Osteocyte (in vitro differentiated cells): ENCODE results near the gene CD40LG. TPM values are rescaled to one million over a fixed set of nuclear protein-coding genes. Genes with fewer than 3 reads are reported as not detected.

Experiments used
- DNase-seq: peaks from one replicate; pipeline ENCODE4 v3.0.0; 2021; ENCODE audit warnings: mixed read lengths; ENCODE audit not compliant: unreplicated experiment; ENCODE audit errors: extremely low spot score
- H3K27ac Mint-ChIP-seq: one replicate; pipeline ENCODE4 v1.8.0; 2021; ENCODE audit warnings: mild to moderate bottlenecking, mixed read lengths; ENCODE audit not compliant: unreplicated experiment
- H3K27me3 Mint-ChIP-seq: one replicate; pipeline ENCODE4 v1.8.0; 2021; ENCODE audit warnings: mixed read lengths; ENCODE audit not compliant: unreplicated experiment
- H3K36me3 Mint-ChIP-seq: one replicate; pipeline ENCODE4 v1.8.0; 2021; ENCODE audit warnings: mixed read lengths; ENCODE audit not compliant: unreplicated experiment
- H3K4me1 Mint-ChIP-seq: one replicate; pipeline ENCODE4 v1.8.0; 2021; ENCODE audit warnings: mixed read lengths; ENCODE audit not compliant: unreplicated experiment
- H3K4me3 Mint-ChIP-seq: one replicate; pipeline ENCODE4 v1.8.0; 2021; ENCODE audit warnings: mild to moderate bottlenecking, moderate library complexity, mixed read lengths; ENCODE audit not compliant: unreplicated experiment
- H3K9me3 Mint-ChIP-seq: one replicate; pipeline ENCODE4 v1.8.0; 2021; ENCODE audit warnings: mixed read lengths; ENCODE audit not compliant: unreplicated experiment
- CTCF ChIP-seq: fragments of 200-600 bp; sonication (generic); IDR thresholded peaks from 2 replicates; pipeline ENCODE4 v1.5.0; 2021; ENCODE audit warnings: antibody characterized with exemption, mild to moderate bottlenecking, moderate library complexity
- total RNA-seq: library from RNA; stranded (reverse); gene quantifications from 2 replicates; pipeline ENCODE4 v1.2.1, GENCODE V29; 2021

CD40LG gene
- total RNA-seq, 1 donor from 2014 or later, result not detected

GRCh38 chrX:136630881-136631280, 17.1 kb upstream of the CD40LG start:
- no peaks in the 10 kb centered on the region for H3K27me3 Mint-ChIP-seq
- no peak for TF ChIP-seq CTCF
- no peak for DNase-seq
- H3K36me3 Mint-ChIP-seq, result no peaks in the 10 kb centered on the region
- no peaks in the 10 kb centered on the region for H3K4me1 Mint-ChIP-seq
- no peak overlapping the region for H3K4me3 Mint-ChIP-seq
- no peak overlapping the region for H3K27ac Mint-ChIP-seq
- H3K9me3 Mint-ChIP-seq, result no peaks in the 10 kb centered on the region

GRCh38 chrX:136635235-136635634, 12.7 kb upstream of the CD40LG start:
- no peaks in the 10 kb centered on the region for H3K27me3 Mint-ChIP-seq
- H3K9me3 Mint-ChIP-seq, result peaks cover 3% of the 10 kb centered on the region
- no peaks in the 10 kb centered on the region for H3K36me3 Mint-ChIP-seq
- H3K4me1 Mint-ChIP-seq, result no peaks in the 10 kb centered on the region
- no peak for DNase-seq
- TF ChIP-seq CTCF, result no peak
- H3K4me3 Mint-ChIP-seq, result no peak overlapping the region
- no peak overlapping the region for H3K27ac Mint-ChIP-seq

GRCh38 chrX:136636121-136636520, 11.8 kb upstream of the CD40LG start:
- H3K36me3 Mint-ChIP-seq, result no peaks in the 10 kb centered on the region
- H3K27ac Mint-ChIP-seq, result no peak overlapping the region
- H3K9me3 Mint-ChIP-seq, result peaks cover 3% of the 10 kb centered on the region
- no peaks in the 10 kb centered on the region for H3K27me3 Mint-ChIP-seq
- TF ChIP-seq CTCF, result no peak
- no peak overlapping the region for H3K4me3 Mint-ChIP-seq
- no peak for DNase-seq
- no peaks in the 10 kb centered on the region for H3K4me1 Mint-ChIP-seq

- peaks cover 11% of the 10 kb centered on the region for H3K27me3 Mint-ChIP-seq
- TF ChIP-seq CTCF, result no peak
- DNase-seq, result no peak
- peaks cover 9% of the 10 kb centered on the region for H3K9me3 Mint-ChIP-seq
- no peaks in the 10 kb centered on the region for H3K36me3 Mint-ChIP-seq
- no peak overlapping the region for H3K27ac Mint-ChIP-seq
- no peak overlapping the region for H3K4me3 Mint-ChIP-seq
- H3K4me1 Mint-ChIP-seq, result no peaks in the 10 kb centered on the region
These were observed 8.3 kb upstream of the CD40LG start for GRCh38 chrX:136639506-136640176.

GRCh38 chrX:136643243-136643642, 4.7 kb upstream of the CD40LG start:
- H3K36me3 Mint-ChIP-seq, result no peaks in the 10 kb centered on the region
- peaks cover 16% of the 10 kb centered on the region for H3K9me3 Mint-ChIP-seq
- no peaks in the 10 kb centered on the region for H3K4me1 Mint-ChIP-seq
- no peak overlapping the region for H3K27ac Mint-ChIP-seq
- DNase-seq, result no peak
- H3K4me3 Mint-ChIP-seq, result no peak overlapping the region
- no peak for TF ChIP-seq CTCF
- peaks cover 15% of the 10 kb centered on the region for H3K27me3 Mint-ChIP-seq
